GM19099 (cell line): ENCODE results near the gene FAM228A.

Experiments
- POLR2A ChIP-seq: IDR thresholded peaks from 3 replicates; pipeline ENCODE4 v1.6.1; 2011; ENCODE audit warnings: low read depth; ENCODE audit not compliant: insufficient read length; ENCODE audit errors: extremely low read depth

FAM228A gene

DNA sequence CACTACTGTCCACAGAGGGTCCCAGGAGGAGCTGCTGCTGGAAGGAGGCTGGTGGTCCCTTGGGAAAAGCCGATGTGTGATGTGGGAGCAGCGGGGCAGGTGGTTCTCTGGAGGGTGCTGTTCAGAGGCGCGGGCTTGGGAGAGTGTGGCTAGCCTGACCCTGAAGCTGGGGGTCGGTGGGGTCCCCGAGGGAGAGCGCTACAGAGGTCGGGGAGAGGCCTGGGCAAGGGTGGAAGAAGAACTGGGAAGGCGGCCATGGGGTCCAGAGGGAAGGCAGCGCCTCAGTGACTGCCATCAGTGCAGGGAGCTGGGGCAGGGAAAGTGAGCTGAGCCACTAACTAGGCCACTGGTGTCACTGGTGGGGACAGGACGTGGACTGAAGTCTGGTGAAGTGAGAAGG lies 32.5 kb downstream of the FAM228A start:
- TF ChIP-seq POLR2A, result no peak

DNA sequence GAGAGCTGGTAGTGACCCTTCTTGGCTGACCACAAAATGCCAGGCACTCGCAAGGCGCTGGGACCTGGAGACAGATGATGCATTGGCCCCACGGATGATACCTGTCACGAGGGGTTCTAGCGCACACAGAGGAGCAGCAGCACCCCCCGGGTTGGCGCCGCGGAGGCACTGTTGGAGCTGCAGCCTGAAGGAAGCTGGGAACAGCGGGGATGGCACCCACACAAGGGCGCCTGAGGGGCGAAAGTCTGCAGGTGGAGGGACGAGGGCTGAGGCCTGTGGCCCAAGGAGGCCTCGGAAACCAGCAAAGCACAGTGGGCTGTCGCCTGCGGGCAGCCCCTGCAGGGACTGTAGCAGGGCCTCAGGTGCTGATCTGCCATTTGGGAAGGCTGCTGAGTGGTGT lies 33.6 kb downstream of the FAM228A start:
- TF ChIP-seq POLR2A, result no peak

- TF ChIP-seq POLR2A, result no peak
Measured at GRCh38 chr2:24209389-24210105, 34.7 kb downstream of the FAM228A start.

DNA sequence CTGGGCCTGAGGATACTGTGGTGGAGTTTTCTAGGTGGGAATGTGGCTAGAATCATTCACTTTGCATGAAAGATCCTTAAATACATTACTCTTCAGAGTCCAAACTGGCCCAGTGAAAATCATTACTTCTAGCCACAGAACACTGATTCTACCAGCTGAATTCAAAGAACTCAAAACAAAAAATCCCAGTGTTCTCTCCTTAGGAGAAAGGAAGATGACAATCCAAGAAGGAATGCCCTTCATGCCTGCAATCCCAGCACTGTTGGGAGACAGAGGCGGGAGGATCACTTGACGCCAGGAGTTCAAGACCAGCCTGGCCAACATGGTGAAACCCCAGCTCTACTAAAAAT lies 35.2 kb downstream of the FAM228A start:
- TF ChIP-seq POLR2A, result no peak

- TF ChIP-seq POLR2A, result no peak
Measured at GRCh38 chr2:24210723-24211122, 35.9 kb downstream of the FAM228A start.

GRCh38 chr2:24211408-24211807 lies 36.6 kb downstream of the FAM228A start:
- no peak for TF ChIP-seq POLR2A

GRCh38 chr2:24214880-24215279 lies 40.0 kb downstream of the FAM228A start:
- no peak for TF ChIP-seq POLR2A

DNA sequence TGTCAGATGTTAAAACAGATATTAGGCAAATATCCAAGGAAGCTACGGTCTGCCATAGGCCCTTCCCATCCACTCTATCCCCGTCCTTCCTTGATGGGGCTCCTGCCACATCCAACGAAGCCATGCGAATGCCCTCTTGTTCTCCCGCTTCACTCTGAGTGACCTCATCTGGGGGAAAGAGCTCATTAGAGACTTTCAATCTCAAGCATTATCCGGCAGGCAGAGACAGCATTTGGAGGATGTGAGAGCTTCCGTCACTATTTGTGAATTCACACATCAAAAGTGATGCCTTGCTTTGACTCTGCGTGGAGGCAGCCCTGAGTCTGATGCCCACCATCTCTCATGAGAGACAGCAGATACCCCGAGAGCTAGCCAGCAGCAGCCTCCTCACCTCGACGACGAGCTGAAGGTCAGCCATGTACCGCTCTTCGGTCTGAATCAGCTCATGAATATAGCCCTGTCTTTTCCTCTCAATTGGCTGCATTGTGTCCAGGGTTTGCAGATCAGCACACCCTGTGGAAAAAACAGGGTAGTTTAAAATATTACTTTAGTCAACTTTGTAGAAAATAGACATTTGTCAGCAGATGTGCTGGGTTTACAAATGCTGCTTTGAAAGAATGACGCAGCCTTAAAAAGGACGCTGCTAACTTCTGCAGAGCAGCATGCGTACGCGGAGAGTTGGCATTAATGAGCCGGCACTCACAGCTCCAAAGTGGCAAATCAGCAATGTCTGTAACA lies 45.9 kb downstream of the FAM228A start:
- TF ChIP-seq POLR2A, result no peak

GRCh38 chr2:24221343-24222050 lies 46.6 kb downstream of the FAM228A start:
- no peak for TF ChIP-seq POLR2A

GRCh38 chr2:24222946-24223345 lies 48.1 kb downstream of the FAM228A start:
- no peak for TF ChIP-seq POLR2A

GRCh38 chr2:24225499-24226242 lies 50.8 kb downstream of the FAM228A start:
- TF ChIP-seq POLR2A, result no peak

GRCh38 chr2:24228470-24228869 lies 53.6 kb downstream of the FAM228A start:
- TF ChIP-seq POLR2A, result no peak

GRCh38 chr2:24231461-24231881 lies 56.6 kb downstream of the FAM228A start:
- no peak for TF ChIP-seq POLR2A

GRCh38 chr2:24233321-24233720 lies 58.5 kb downstream of the FAM228A start:
- TF ChIP-seq POLR2A, result no peak

GRCh38 chr2:24237313-24237712 lies 62.5 kb downstream of the FAM228A start:
- TF ChIP-seq POLR2A, result no peak

DNA sequence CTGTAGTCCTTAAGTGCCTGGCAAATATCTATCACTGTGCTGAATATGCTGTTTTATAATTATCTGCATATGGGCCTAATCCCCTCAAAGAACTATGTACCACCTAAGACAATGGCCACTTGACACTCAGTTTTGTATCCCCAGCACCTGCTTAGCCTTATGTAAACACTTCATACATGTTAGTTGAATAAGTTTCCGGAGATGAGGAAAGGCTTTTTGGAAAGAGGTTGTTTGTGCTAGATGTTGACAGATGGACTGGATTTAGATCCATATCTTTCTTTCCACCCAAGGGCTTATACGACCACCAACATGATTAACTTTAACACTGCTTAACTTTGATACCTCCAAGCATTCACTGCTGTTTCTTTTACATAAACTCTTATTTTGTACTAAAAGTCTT lies 63.3 kb downstream of the FAM228A start:
- no peak for TF ChIP-seq POLR2A

GRCh38 chr2:24239553-24239952 lies 64.7 kb downstream of the FAM228A start:
- no peak for TF ChIP-seq POLR2A
